K562 (cell line): ENCODE results near the gene TRIM69.

ENCODE experiments used
- ELF4 ChIP-seq: fragments of 450-650 bp; formaldehyde crosslinking; IDR thresholded peaks from 2 replicates; pipeline ENCODE4 v1.4.0; 2022; ENCODE audit warnings: missing genetic modification characterization
- RBBP5 ChIP-seq: fragments of 200-600 bp; sonication (generic); IDR thresholded peaks from 2 replicates; pipeline ENCODE4 v1.6.1; 2012; ENCODE audit warnings: borderline replicate concordance, mild to moderate bottlenecking, low read length, control low read depth, inconsistent platforms; ENCODE audit not compliant: insufficient read depth, poor library complexity, severe bottlenecking
- TF ChIP-seq, protein P1 (sequence below), 3 experiments: IDR thresholded peaks in 2 of 3; conservative IDR thresholded peaks in 1 of 3; 2 replicates each; pipeline ENCODE4 v1.5.1; 2011 to 2012; ENCODE audit warnings: low read length in 3 of 3, mild to moderate bottlenecking in 3 of 3, control low read depth in 2 of 3, improper control_type of control experiment in 1 of 3, inconsistent platforms in 1 of 3, low read depth in 1 of 3, mixed read lengths in 1 of 3, moderate library complexity in 1 of 3; ENCODE audit not compliant: insufficient read depth in 2 of 3

DNA sequence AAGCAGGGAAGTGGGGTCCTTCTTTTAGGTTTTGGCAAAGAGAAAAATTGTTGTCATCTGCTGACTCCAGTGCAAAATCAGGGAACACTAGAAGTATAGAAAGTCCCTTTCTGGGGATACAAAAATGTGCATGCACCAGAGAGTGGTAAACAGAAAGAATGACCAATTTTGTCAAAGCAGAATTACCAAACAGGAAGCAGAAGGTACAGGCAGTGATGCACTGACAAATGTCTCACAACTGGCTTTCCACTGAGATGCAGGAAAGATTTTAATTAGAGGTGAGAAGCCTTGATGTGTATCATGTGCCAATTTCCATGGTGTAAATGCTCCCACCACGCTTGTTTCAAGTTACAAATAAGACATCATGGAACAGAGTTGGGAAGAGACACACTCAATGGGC is 66.0 kb downstream of the TRIM69 start:
- TF ChIP-seq RBBP5 (no peak), ELF4 (CRISPR knock-in tag) (no peak)
- TF ChIP-seq, protein P1, sequence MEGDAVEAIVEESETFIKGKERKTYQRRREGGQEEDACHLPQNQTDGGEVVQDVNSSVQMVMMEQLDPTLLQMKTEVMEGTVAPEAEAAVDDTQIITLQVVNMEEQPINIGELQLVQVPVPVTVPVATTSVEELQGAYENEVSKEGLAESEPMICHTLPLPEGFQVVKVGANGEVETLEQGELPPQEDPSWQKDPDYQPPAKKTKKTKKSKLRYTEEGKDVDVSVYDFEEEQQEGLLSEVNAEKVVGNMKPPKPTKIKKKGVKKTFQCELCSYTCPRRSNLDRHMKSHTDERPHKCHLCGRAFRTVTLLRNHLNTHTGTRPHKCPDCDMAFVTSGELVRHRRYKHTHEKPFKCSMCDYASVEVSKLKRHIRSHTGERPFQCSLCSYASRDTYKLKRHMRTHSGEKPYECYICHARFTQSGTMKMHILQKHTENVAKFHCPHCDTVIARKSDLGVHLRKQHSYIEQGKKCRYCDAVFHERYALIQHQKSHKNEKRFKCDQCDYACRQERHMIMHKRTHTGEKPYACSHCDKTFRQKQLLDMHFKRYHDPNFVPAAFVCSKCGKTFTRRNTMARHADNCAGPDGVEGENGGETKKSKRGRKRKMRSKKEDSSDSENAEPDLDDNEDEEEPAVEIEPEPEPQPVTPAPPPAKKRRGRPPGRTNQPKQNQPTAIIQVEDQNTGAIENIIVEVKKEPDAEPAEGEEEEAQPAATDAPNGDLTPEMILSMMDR (IDR thresholded peaks at IDR 0.05 in 2 of 3, conservative IDR thresholded peaks at IDR 0.05 in 1 of 3; ENCODE audit: insufficient read depth in 2 of 3, low read depth in 1 of 3, low read length in 3 of 3): no peak
